NB4 (cell line): Measurements from ENCODE around the gene GOLGA2.
"Not testable (repeated sequence)": the region's sequence is repeated elsewhere in the genome, so short reads cannot be mapped to it uniquely, and the experiment has no call there.

Source experiments
- DNase-seq: peaks from one replicate; pipeline ENCODE4 v3.0.0; 2010; ENCODE audit warnings: low read depth
- H3K4me3 ChIP-seq: one replicate; pipeline ENCODE4 v1.5.1; 2011; ENCODE audit warnings: mild to moderate bottlenecking, low read depth, low read length, moderate library complexity
- CTCF ChIP-seq: IDR thresholded peaks from one replicate; pipeline ENCODE4 v1.5.1; 2012; ENCODE audit warnings: low read depth, low read length
- MAX ChIP-seq: IDR thresholded peaks from 2 replicates; pipeline ENCODE4 v1.6.1; 2011; ENCODE audit warnings: low read depth, low read length
- MYC ChIP-seq: IDR thresholded peaks from 2 replicates; pipeline ENCODE4 v1.6.1; 2011; ENCODE audit warnings: low read depth, low read length
- POLR2A ChIP-seq: IDR thresholded peaks from 2 replicates; pipeline ENCODE4 v1.6.1; 2011; ENCODE audit warnings: mild to moderate bottlenecking; ENCODE audit not compliant: insufficient read length; ENCODE audit errors: extremely low read depth

Gene GOLGA2

GRCh38 chr9:128288273-128289004 is 12.6 kb upstream of the GOLGA2 start:
- DNase-seq = no peak
- no peak for TF ChIP-seq POLR2A
- no peak for TF ChIP-seq MAX
- no peak for TF ChIP-seq CTCF
- no peak for TF ChIP-seq MYC

GRCh38 chr9:128286440-128286839 is 10.6 kb upstream of the GOLGA2 start:
- DNase-seq = no peak
- TF ChIP-seq POLR2A = no peak
- no peak overlapping the region for H3K4me3 ChIP-seq

More at GRCh38 chr9:128288273-128289004, 12.6 kb upstream of the GOLGA2 start:
- H3K4me3 ChIP-seq = no peak overlapping the region

- no peak for TF ChIP-seq CTCF
- no peak for TF ChIP-seq MYC
- TF ChIP-seq POLR2A = no peak
- no peak for TF ChIP-seq MAX
- H3K4me3 ChIP-seq = no peak overlapping the region
- no peak for DNase-seq
Observed at GRCh38 chr9:128285033-128285784, 9.4 kb upstream of the GOLGA2 start.

DNA sequence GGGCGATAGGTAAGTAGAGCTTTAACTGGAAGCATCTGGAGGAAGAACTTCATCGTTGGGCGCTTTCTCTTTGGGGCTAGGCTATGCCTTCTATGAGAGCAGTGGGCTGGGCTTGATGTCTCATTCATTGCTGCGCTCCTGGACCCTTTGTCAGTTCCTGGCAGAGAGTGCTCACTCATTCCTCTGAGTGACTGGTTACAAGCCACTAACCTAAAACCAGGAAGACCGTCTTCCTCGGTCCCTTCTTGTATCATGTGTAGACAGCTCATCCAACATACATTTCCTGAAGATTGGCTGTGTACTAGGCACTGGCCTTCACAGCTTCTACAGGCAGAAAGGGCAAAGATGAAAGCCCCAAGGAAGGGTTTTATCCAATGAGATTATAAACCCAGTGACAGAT is 6.7 kb upstream of the GOLGA2 start:
- DNase-seq = no peak
- no peak overlapping the region for H3K4me3 ChIP-seq
- TF ChIP-seq POLR2A (no peak), MYC (no peak), CTCF (no peak), MAX (no peak)

DNA sequence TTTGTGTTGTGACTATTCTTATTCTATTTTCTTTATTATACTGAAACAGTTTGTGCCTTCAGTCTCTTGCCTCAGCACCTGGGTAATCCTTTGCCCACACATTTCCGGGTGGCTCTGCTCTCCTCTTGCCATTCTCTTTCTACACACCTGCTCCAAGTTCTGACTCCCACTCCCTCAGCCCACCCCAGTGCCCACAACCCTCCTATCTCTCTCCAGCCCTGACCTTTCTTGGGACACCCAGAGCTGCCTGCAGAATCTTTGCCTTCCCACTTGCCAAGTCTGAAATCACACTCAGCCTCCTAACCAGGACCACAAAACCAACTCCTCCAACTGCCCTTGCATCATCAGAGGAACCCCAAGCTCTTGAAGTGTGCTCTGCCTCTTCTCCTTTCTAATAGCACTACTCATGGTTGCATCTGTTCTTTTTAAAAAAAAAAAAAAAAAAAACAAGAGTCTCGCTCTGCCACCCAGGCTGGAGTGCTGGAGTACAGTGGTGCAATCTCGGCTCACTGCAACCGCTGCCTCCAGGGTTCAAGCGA is 4.3 kb upstream of the GOLGA2 start:
- no peak overlapping the region for H3K4me3 ChIP-seq
- DNase-seq = peak; percentile 89
- TF ChIP-seq MYC = peak; percentile 72
- TF ChIP-seq MAX = peak; percentile 51; the same call in 1 of the 2 replicates
- TF ChIP-seq CTCF = no peak

DNA sequence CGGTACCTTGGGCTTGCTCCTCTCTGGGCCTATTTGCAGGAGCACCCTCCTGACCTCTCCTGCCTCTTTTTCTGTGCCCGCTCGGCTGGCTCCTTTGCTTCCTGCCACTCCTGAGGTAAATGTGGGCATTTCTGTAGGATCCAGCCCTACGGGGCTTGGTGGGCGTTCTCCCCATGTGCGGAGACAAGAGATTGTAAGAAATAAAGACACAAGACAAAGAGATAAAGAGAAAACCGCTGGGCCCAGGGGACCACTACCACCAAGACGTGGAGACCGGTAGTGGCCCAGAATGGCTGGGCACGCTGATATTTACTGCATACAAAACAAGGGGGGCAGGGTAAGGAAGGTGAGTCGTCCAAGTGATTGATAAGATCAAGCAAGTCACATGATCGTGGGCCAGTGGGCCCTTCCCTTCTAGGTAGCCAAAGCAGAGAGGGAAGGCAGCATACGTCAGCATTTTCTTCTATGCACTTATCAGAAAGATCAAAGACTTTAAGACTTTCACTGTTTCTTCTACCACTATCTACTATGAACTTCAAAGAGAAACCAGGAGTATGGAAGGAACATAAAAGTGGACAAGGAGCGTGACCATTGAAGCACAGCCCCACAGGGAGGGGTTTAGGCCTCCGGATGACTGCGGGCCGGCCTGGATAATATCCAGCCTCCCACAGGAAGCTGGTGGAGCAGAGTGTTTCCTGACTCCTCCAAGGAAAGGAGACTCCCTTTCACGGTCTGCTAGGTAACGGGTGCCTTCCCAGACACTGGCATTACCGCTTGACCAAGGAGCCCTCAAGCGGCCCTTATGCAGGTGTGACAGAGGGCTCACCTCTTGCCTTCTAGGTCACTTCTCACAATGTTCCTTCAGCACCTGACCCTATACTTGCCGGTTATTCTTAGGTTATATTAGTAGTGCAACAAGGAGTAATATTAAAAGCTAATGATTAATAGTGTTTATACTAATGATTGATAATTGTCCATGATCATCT is 3.6 kb upstream of the GOLGA2 start:
- DNase-seq, H3K4me3 ChIP-seq: not testable (repeated sequence)
